AG08395 (cell line): Measurements from ENCODE around the gene HSH2D.
A peak's percentile ranks its signal among the peaks of the same experiment; 100 is the strongest.
"Not testable (repeated sequence)": the region's sequence is repeated elsewhere in the genome, so short reads cannot be mapped to it uniquely, and the experiment has no call there.

Source experiments
- DNase-seq: peaks from one replicate; pipeline ENCODE4 v3.0.0; 2012; ENCODE audit warnings: mixed read lengths, low spot score

Gene HSH2D

GRCh38 chr19:16157601-16158000, 14.1 kb downstream of the HSH2D start:
- DNase-seq = no peak

GRCh38 chr19:16159655-16160054, 16.2 kb downstream of the HSH2D start:
- DNase-seq = no peak

DNA sequence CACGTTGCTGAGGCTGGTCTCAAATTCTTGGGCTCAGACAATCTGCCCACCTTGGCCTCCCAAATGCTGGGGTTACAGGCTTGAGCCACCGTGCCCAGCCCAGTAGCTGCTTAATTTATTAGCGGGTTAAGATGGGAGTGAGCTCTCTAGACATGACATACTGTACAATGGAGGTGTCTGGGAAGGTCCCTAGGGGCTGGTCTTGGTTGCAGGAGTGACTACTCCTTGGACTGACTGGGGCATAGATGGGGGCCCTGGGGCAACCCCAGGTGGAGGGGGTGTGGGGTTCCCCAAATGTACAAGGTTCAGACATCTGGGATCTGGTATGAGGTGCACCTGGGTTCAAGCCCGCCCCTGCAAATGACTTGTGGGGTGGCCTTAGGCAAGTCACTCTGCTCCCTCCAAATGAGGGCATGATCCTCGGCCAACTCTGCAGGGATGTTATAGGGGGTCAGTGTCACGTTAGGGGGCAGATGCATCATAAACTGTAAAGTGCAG, 17.0 kb downstream of the HSH2D start:
- DNase-seq = no peak

GRCh38 chr19:16160943-16161560, 17.6 kb downstream of the HSH2D start:
- DNase-seq = peak; percentile 63

DNA sequence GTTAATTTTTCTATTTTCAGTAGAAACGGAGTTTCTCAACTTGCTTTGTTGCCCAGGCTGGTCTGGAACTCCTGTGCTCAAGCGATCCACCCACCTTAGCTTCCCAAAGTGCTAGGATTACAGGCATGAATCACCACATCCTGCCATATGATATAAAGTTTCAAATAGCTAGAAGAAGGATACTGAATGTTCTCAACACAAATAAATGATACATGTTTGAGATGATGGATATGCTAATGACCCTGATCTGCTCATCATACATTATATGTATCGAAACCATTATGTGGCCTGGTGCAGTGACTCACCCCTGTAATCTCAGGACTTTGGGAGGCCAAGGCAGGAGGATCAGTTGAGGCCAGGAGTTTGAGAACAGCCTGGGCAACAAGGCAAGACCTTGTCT, 18.4 kb downstream of the HSH2D start:
- no peak for DNase-seq

DNA sequence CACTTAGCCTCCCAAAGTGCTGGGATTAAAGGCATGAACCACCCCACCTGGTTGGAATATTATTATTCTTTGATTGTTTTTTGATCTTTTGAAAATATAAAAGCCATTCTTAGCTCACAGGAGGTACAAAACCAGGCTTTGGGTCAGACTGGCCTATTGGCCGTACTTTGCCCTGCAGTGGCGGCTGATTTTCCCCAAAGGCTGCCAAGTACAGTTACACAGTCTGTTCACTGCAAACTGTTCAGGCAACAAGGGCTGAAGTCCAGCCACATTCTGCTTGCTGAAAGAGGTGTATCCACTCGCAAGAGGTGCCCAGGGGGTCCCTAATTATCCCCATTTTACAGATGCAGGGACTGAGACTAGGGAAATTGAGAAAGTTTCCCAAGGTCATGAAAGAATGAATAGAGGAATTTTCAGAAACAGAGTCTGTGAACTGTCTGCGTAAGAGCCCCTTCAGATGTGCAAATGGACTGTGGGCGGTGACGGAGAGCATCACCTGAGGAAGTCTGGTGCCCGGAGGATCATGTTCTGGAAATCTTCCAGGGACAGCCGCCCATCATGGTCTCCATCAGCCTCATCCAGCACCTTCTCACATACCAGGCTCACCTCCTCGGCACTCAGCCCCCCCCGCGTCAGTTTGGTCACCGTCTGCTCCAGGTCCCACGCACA, 20.9 kb downstream of the HSH2D start:
- no peak for DNase-seq

DNA sequence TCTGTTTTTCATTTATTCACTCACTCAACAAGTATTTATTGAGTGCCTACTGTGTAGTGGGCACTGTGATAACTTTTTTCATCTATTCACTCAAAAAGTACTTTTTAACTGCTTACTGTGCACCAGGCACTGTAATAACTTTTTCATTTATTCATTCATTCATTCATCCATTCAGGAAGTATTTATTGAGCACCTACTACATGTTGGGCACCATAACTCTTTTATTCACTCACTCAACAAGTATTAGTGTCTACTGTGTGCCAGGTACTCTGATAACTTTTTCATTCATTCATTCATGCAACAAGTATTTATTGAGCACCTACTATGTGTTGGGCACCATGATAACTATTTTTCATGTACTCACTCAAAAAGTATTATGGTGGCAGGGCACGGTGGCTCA, 22.9 kb downstream of the HSH2D start:
- no peak for DNase-seq

- no peak for DNase-seq
Measured at GRCh38 chr19:16167055-16167454, 23.6 kb downstream of the HSH2D start.

DNA sequence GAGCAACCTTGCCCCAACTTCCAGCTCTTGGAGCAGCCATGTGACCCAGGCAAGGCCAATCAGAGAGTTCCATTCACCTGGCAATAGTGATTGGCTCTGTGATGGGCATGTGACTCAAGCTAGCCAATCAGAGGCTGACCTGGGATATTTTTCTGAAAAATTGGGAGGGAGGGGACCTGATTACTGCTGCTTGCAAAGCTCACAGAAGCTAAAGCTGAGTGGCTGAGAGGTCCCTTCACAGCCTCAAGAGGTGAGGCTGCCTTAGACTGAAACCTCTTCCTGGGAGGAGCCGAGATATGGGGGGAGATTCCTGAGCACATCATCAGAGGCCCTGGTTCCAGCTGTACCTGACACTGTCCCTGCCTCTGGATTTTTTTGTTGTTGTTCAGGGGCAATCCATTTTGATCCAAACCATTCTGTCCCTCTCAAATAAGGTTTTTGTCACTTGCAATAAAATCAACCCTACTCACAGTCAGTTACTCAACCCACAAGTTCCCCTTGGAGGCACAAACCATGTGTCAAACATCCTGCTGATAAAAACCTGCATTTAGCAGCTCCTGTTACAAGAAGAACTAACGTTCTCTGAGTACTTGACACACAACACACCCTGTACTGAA, 25.1 kb downstream of the HSH2D start:
- no peak for DNase-seq

- no peak for DNase-seq
Measured at GRCh38 chr19:16170134-16170533, 26.6 kb downstream of the HSH2D start.

- DNase-seq = no peak
Measured at GRCh38 chr19:16175954-16176353, 32.5 kb downstream of the HSH2D start.

GRCh38 chr19:16178866-16179265, 35.4 kb downstream of the HSH2D start:
- not testable (repeated sequence) for DNase-seq

GRCh38 chr19:16180611-16181010, 37.1 kb downstream of the HSH2D start:
- peak; percentile 90 for DNase-seq

DNA sequence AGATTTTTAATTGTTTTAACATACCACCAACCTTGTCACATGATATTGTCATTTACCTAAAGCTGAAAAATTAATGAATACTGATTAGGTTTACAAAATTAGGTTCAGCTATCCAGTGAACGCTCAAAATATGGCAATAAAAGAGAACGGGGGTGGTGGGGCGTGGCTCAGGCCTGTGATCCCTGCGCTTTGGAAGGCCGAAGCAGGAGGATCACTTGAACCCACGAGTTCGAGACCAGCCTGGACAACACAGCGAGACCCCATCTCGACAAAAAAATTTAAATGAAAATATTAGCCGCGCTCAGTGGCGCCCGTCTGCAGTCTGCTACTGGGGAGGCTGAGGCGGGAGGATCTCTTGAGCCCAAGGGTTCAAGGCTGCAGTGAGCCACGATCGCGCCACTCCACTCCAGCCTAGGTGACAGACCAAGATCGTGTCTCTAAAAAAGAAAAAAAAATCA, 41.2 kb downstream of the HSH2D start:
- DNase-seq = no peak

DNA sequence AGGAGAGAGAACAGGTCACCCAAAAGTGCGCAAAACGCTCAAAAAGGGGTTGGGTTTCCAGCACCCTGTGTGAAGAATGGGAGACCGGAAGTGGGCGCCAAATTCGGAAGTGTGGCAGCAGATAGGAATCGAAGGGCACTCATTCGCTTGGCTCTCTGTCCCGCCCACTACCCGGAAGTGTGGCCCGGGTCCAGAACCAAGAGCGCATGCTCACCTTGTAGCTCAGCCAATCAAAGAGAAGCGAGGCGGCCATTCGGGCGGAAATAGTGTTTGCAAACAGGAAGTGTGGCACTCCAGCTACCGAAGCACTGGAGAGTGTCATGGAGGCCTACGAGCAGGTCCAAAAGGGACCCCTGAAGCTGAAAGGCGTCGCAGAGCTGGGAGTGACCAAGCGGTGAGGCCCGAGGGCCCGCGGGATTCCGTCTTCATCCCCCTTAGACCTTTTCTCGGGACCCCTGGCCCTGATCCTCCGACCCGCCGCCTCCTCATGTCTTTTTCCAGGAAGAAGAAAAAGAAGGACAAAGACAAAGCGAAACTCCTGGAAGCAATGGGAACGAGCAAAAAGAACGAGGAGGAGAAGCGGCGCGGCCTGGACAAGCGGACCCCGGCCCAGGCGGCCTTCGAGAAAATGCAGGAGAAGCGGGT, 41.8 kb downstream of the HSH2D start, which contains the start of gene FAM32A:
Gene FAM32A (plus strand): TSS at position 288 of the 645 bp plus-strand sequence. CDS start 33 bp downstream, at position 321.
- peak; percentile 99 for DNase-seq

DNA sequence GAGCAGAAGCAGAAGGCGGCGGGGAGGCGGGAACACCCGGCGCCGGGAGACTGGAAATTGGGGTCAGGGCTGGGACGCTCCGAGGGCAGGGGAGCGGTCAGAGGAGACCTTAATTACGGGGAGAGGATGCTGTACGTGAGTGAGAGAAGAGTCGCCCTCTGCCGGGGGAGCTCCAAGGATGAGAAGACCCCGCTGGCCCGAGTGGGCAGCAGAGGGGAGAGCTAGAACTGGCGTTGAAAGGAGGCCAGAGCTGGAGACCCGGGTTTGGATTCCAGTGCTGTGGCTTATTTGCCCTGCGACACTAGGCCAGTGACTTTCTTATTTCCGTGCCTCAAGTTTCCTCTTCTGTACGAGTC, 42.3 kb downstream of the HSH2D start:
- peak; percentile 44 for DNase-seq

DNA sequence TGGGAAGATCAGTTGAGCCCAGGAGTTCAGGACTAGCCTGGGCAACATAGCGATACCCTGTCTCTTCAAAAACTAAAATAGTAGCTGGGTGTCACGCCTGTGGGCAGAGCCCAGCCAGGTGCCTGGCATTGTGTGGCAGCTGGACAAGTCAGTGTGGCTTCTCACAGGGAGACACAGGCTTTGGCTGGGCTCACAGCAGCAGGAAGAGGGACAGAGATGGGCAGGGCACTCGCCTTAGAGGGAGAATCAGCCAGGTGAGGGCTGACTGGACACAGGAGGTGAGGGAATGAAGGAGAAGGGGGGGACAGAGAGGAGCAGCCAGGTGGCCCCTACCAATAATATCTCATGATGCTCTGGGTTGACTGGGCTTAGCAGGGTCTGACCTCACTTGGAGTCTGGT, 45.0 kb downstream of the HSH2D start:
- DNase-seq = no peak

GRCh38 chr19:16190198-16190597, 46.7 kb downstream of the HSH2D start:
- no peak for DNase-seq

DNA sequence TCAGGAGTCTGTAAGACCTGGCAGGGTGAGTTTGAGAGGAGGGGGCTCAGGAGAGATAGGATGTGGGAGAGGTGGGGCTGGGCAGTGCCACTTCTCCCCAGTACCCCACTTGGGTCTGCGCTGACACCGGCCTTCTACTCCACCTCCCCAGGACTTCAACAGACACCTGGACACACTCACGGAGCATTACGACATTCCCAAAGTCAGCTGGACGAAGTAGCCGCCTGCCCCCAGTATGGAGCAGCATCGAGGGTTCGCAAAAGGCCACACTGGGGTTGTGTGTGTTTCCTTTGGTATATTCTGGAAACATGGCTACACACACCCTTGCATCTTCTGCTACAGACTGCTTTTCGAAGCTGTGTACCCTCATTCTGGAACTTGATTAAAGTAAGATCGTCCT, 47.3 kb downstream of the HSH2D start:
- no peak for DNase-seq

GRCh38 chr19:16191216-16191908, 47.9 kb downstream of the HSH2D start:
- no peak for DNase-seq

GRCh38 chr19:16193466-16193865, 50.0 kb downstream of the HSH2D start:
- no peak for DNase-seq

- DNase-seq = peak; percentile 91
Measured at GRCh38 chr19:16197188-16197621, 53.7 kb downstream of the HSH2D start.
